ENCODE measurements around the gene PROM1.

Gene PROM1

DNA sequence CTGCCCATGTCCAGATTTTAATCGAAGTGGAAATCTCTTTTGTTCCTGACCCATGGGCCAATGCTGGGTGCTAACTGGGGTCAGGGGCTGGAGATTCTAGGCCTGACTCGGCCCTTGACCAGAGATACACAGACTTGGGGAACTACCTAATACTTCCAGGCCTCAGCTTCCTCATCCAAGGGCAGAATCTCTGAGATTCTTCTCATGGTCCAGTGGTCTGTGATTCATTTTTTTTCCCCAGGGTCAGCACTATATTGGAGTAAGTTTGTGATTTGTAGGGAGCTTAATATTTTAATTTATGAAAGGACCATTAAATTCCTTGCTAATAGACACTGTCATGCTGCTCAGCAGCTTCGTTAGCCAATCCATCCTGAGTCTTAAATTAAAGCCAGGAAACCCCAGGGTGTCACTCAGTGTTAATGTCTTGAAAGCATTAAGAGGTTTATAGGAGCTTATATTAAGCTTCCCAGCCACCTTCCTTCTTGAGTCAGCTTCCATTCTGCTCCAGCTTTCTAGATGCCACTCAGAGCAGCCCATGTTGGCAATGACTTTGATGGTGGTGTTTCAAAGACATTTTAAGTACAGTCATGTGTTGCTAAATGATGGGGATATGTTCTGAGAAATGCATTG is 27.0 kb upstream of the PROM1 start:
- TF ChIP-seq, protein P1, sequence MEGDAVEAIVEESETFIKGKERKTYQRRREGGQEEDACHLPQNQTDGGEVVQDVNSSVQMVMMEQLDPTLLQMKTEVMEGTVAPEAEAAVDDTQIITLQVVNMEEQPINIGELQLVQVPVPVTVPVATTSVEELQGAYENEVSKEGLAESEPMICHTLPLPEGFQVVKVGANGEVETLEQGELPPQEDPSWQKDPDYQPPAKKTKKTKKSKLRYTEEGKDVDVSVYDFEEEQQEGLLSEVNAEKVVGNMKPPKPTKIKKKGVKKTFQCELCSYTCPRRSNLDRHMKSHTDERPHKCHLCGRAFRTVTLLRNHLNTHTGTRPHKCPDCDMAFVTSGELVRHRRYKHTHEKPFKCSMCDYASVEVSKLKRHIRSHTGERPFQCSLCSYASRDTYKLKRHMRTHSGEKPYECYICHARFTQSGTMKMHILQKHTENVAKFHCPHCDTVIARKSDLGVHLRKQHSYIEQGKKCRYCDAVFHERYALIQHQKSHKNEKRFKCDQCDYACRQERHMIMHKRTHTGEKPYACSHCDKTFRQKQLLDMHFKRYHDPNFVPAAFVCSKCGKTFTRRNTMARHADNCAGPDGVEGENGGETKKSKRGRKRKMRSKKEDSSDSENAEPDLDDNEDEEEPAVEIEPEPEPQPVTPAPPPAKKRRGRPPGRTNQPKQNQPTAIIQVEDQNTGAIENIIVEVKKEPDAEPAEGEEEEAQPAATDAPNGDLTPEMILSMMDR (IDR thresholded peaks at IDR 0.05; ENCODE audit: control insufficient read depth, insufficient read depth, low read depth, low read length, missing control alignments) = no peak
- no peak overlapping the region for H3K4me3 ChIP-seq (ENCODE audit: control insufficient read depth, low read depth, low read length)
- DNase-seq (ENCODE audit: low read depth) = no peak

DNA sequence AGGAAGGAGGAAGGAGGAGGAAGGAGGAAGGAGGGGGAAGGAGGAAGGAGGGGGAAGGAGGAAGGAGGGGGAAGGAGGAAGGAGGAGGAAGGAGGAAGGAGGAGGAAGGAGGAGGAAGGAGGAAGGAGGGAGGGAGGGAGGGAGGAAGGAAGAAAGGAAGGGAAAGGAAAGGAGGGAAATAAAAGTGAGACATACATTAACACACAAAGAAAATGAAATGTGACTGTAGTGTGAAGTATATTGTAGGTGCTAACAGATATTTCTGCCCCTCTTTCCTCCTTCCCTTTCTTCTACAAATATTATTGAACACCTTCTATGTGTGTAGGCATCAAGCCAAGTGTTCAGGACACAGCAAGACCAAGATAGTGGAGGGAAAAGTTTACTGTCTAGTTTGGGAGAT is 26.4 kb upstream of the PROM1 start:
- no peak for DNase-seq (ENCODE audit: low read depth)
- TF ChIP-seq, protein P1 (IDR thresholded peaks at IDR 0.05; ENCODE audit: control insufficient read depth, insufficient read depth, low read depth, low read length, missing control alignments) = no peak
- H3K4me3 ChIP-seq (ENCODE audit: control insufficient read depth, low read depth, low read length) = no peak overlapping the region

DNA sequence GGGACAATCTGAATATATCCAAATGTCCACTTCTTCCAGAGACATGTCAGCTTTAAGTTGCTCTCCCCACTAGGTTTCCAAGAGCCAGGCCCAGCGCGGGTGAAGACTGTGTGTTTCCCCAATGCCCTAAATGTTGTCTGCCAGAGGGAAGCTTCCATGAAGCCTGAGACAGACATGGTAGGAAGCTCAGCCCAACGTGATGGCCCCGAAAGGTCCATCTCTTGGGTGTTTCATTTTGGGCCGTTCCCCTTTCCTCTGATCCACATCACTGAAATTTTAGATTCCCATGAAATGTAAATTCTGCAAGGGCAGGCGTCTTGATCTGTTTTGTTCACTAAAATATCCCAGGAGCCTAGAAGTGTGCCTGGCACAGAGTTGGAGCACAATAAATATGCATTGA is 25.4 kb upstream of the PROM1 start:
- H3K4me3 ChIP-seq (ENCODE audit: control insufficient read depth, low read depth, low read length) = no peak overlapping the region
- TF ChIP-seq, protein P1 (IDR thresholded peaks at IDR 0.05; ENCODE audit: control insufficient read depth, insufficient read depth, low read depth, low read length, missing control alignments) = no peak
- DNase-seq (ENCODE audit: low read depth) = no peak

DNA sequence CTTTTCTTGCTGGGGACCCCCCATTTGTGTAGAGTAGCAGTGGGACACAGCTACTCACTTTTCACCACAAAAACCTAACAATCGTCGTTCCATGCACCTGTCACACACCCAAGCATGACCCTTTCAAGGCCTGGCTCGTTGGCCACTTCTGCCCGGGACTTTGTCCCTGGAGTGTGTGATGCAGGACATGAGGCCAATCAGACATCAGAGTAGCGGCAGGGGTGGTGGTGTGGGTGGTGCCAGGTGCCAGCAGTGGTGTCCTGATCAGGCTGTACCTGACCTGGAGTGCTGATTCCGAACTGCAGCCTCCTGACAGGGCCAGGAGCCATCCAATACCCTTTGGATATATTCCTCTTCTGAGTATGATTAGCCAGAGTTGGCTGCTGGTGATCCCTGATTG is 23.1 kb upstream of the PROM1 start:
- TF ChIP-seq, protein P1 (IDR thresholded peaks at IDR 0.05; ENCODE audit: control insufficient read depth, insufficient read depth, low read depth, low read length, missing control alignments) = no peak
- H3K4me3 ChIP-seq (ENCODE audit: control insufficient read depth, low read depth, low read length) = no peak overlapping the region
- DNase-seq (ENCODE audit: low read depth) = no peak

DNA sequence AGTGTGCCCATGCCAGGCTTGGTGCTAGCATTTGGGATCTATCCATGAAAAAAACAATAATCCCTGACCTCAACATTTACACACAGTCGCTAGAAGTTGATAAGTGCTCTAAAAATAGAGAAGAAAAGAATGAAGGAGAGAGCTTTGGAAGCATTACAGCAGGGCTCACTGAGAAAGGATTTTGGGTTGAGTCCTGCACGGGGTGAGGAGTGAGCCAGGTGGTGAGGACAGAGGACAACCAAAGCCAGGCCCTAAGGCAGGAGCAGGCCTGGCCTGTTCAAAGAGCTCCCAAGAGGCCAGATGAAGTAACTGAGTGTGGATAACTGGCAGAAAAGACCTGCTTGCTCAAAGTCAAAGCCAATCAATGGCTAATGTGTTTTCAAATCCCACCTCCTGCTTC is 20.7 kb upstream of the PROM1 start:
- H3K4me3 ChIP-seq (ENCODE audit: control insufficient read depth, low read depth, low read length) = no peak overlapping the region
- TF ChIP-seq, protein P1 (IDR thresholded peaks at IDR 0.05; ENCODE audit: control insufficient read depth, insufficient read depth, low read depth, low read length, missing control alignments) = no peak

DNA sequence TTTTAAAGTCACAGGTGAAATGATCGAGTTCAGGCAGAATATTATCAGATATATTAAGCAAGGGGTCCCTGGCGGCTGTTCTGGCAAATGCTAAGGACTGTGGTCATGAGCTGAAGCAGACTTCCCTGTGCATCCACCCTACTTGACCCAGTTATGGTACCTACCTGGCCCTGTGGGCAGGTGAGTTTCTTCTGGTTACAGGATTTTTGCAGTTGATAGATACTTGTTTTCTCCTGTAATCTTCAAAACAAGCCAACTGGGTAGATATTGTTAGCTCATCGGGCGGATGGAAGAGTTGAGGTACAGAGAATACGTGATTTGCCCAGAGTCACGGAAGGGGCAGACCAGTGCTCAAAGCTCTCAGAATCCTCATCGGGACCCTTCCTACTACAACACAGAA is 18.5 kb upstream of the PROM1 start:
- TF ChIP-seq, protein P1 (IDR thresholded peaks at IDR 0.05; ENCODE audit: control insufficient read depth, insufficient read depth, low read depth, low read length, missing control alignments) = no peak

More for the DNA sequence above, 20.7 kb upstream of the PROM1 start:
- DNase-seq (ENCODE audit: low read depth) = no peak

More for the DNA sequence above, 18.5 kb upstream of the PROM1 start:
- no peak for DNase-seq (ENCODE audit: low read depth)
- H3K4me3 ChIP-seq (ENCODE audit: control insufficient read depth, low read depth, low read length) = no peak overlapping the region
